Cardiac fibroblast (primary cell): ENCODE data around the gene FAF1.

Source experiments
- DNase-seq, 2 donors: peaks; one replicate each; pipeline versions ENCODE4 v3.0.0 to v3.0.0-alpha.2; 2010; ENCODE audit warnings: low read depth in 2 of 2
- H3K4me3 ChIP-seq, 2 donors: replicated peaks in 1 of 2; 1 replicate in 1 of 2; 2 replicates in 1 of 2; pipeline ENCODE4 v1.5.1; 2011; ENCODE audit warnings: low read depth in 2 of 2, low read length in 2 of 2, mild to moderate bottlenecking in 2 of 2, moderate library complexity in 1 of 2
- TF ChIP-seq, protein P1 (sequence below): IDR thresholded peaks from one replicate; pipeline ENCODE4 v1.5.1; 2011; ENCODE audit warnings: low read depth, mild to moderate bottlenecking, low read length, inconsistent platforms

The FAF1 gene

GRCh38 chr1:50970509-50970887, 10.4 kb upstream of the FAF1 start:
- H3K4me3 ChIP-seq, result peak overlapping the region; percentile 91 to 96

DNA sequence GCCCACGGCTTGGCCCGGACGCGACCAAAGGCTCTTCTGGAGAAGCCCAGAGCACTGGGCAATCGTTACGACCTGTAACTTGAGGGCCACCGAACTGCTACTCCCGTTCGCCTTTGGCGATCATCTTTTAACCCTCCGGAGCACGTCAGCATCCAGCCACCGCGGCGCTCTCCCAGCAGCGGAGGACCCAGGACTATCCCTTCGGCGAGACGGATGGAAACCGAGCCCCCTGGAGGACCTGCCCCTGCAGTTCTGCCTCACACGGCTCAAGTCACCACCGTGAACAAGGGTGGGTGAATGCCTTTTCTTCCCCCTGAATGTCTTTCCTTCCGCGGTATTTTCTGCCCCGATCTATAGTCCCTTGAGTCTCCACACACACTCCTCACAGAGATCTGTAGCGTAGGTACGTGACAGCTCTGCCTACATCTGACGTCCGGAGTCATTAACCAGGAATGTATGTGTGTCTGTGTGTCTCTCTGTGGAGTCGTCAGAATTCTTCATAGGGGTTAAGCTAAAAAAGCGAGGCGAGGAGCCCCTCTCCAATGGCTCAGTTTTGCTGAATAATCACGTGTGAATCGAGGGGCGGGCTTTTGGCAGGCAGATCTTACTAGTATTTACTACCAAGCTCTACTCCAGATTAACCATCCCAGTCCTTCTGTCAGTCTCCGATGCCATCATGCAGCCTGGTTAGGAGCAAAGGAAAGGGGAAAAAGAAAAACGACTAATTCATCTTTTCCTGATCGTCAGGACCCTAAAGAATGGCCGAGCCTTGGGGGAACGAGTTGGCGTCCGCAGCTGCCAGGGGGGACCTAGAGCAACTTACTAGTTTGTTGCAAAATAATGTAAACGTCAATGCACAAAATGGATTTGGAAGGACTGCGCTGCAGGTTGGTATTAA, 9.8 kb upstream of the FAF1 start, which contains the start of gene CDKN2C:
CDKN2C (plus strand) TSS at position 635 of the 898 bp plus-strand sequence; CDS start at position 759, 124 bp downstream.
- peak within 1 kb of the TSS; percentile 91 to 96 for H3K4me3 ChIP-seq
- TF ChIP-seq, protein P1, sequence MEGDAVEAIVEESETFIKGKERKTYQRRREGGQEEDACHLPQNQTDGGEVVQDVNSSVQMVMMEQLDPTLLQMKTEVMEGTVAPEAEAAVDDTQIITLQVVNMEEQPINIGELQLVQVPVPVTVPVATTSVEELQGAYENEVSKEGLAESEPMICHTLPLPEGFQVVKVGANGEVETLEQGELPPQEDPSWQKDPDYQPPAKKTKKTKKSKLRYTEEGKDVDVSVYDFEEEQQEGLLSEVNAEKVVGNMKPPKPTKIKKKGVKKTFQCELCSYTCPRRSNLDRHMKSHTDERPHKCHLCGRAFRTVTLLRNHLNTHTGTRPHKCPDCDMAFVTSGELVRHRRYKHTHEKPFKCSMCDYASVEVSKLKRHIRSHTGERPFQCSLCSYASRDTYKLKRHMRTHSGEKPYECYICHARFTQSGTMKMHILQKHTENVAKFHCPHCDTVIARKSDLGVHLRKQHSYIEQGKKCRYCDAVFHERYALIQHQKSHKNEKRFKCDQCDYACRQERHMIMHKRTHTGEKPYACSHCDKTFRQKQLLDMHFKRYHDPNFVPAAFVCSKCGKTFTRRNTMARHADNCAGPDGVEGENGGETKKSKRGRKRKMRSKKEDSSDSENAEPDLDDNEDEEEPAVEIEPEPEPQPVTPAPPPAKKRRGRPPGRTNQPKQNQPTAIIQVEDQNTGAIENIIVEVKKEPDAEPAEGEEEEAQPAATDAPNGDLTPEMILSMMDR, result peak; percentile 16
- DNase-seq, result peak; percentile 87

More at GRCh38 chr1:50970509-50970887, 10.4 kb upstream of the FAF1 start:
- DNase-seq, result peak in 1 of 2 donors; percentile 17
- TF ChIP-seq, protein P1, result no peak

DNA sequence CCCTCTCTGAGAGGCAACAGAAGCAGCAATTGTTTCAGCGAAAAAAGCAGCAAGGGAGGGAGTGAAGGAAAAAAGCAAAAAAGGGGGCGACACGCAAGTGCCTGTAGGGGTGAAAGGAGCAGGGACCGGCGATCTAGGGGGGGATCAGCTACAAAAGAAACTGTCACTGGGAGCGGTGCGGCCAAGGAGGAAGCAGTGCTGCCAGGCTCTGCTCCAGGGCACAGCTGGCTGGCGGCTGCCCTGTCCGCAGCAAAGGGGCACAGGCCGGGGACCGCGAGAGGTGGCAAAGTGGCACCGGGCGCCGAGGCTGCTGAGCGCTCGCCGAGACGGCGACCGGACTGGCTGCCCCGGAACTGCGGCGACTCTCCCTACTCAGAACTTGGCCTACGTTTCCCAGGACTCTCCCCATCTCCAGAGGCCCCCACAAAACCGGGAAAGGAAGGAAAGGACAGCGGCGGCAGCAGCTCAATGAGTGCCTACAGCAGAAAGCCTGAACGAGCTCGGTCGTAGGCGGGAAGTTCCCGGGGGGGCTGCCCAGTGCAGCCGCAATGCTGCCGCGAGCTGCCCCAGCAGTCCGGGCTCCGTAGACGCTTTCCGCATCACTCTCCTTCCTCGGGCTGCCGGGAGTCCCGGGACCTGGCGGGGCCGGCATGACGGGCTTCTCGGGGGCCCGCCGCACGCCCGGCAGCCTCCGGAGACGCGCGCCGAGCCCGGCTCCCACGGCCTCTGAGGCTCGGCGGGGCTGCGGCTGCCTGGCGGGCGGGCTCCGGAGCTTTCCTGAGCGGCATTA, 8.9 kb upstream of the FAF1 start:
- peak; percentile 33 to 34 for DNase-seq

GRCh38 chr1:50968158-50968820, 8.2 kb upstream of the FAF1 start:
- peak; percentile 93 to 95 for DNase-seq
- TF ChIP-seq, protein P1, result peak; percentile 29

More for the DNA sequence above, 8.9 kb upstream of the FAF1 start:
- peak overlapping the region; percentile 91 to 96 for H3K4me3 ChIP-seq
- TF ChIP-seq, protein P1, result no peak

DNA sequence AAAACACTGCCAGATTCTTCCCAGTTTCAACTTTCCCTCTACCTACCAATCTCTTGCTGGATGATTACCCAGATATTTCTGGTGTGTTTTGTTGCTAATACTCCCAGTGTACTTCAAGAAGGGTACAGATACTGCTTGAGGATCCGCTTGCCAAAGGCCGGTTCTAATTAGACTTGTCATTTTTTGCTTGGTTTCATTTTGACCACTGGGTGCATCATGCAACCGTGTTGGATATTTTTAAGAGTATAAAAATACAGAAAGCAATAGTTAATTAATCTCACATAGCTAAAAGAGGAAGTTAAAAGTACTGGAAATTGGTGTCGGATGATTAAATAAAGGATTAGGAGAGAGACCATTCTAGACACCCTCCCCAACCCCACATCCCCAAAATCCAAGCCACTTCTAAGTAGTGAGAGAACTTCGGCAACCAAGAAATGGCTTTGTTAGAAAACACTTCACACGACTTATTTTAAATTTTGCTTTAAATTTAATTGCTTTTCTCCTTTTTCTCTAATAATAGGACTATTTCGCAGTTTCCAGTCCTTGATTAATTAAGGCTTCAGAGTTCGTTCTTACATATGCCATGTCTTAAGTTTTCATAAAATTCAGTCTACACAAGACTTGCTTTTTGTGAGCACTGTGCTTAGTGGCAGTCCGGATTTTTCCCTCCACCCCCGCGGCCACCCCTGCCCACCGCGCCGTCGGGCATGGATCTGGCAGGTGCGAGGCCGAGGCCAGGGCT, 7.5 kb upstream of the FAF1 start:
- TF ChIP-seq, protein P1, result no peak
- H3K4me3 ChIP-seq, result peak overlapping the region; percentile 71 to 91
- DNase-seq, result peak; percentile 31 to 52

More at GRCh38 chr1:50968158-50968820, 8.2 kb upstream of the FAF1 start:
- peak overlapping the region; percentile 91 to 96 for H3K4me3 ChIP-seq
